AG04450 (cell line): ENCODE data around the gene PPIA. TPM values are rescaled to one million over a fixed set of nuclear protein-coding genes. Genes with fewer than 3 reads are reported as not detected.
"Not testable (repeated sequence)": the region's sequence is repeated elsewhere in the genome, so short reads cannot be mapped to it uniquely, and the experiment has no call there.

Experiments
- CTCF ChIA-PET: fragments of 300-600, 350-600 bp; formaldehyde crosslinking; extraction: SDS; loops from one replicate; lab custom pipeline; 2022; ENCODE audit warnings: antibody characterized with exemption, inconsistent platforms; lab: Charles Lee
- POLR2A ChIA-PET: fragments of 350-600 bp; formaldehyde crosslinking; extraction: SDS; loops from one replicate; lab custom pipeline; 2021; ENCODE audit warnings: antibody characterized with exemption, inconsistent platforms; lab: Yijun Ruan, JAX
- DNase-seq: peaks from one replicate; pipeline ENCODE4 v3.0.0-alpha.2; 2011; ENCODE audit warnings: low read depth, low spot score
- H3K27ac ChIP-seq: one replicate; pipeline ENCODE4 v1.5.1; 2012; ENCODE audit warnings: low read depth, low read length, control low read depth
- H3K27me3 ChIP-seq: one replicate; pipeline ENCODE4 v1.6.0; 2012; ENCODE audit warnings: low read length; ENCODE audit not compliant: control insufficient read depth, insufficient read depth
- H3K4me3 ChIP-seq: 2 replicates; pipeline ENCODE4 v1.5.1; 2011; ENCODE audit warnings: mild to moderate bottlenecking, low read depth, low read length, control low read depth
- H3K9me3 ChIP-seq: 2 replicates; pipeline ENCODE4 v1.5.1; 2012; ENCODE audit warnings: low read length; ENCODE audit not compliant: control insufficient read depth, insufficient read depth
- polyA plus RNA-seq: library from polyadenylated mRNA; depleted of rRNA; stranded (reverse); fragments of >200 nt; gene quantifications from 2 replicates; pipeline ENCODE4 v1.2.3, GENCODE V29; 2011
- TF ChIP-seq, protein P1 (sequence below): IDR thresholded peaks from 2 replicates; pipeline ENCODE4 v1.5.1; 2011; ENCODE audit warnings: low read depth, low read length, control low read depth, inconsistent platforms

The PPIA gene
- polyA plus RNA-seq, 1 experiment = 5,100 TPM

DNA sequence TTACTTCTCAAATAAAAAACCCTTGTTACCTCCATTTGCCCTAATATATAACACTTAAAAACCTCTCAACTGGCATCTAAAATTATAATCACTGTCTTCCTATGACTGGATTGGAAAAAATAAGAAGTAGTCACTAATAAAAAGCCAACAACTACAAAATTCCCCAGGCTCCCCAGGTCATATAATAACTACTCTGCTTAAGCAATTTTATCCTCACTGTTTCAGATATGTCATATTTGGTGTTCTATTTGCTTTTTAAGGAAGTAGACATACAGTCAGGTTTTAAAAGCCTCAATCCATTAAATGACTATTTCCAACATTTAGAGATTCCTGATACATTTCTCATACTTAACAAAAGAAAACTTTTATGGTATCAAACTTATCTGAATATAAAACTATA, 49.0 kb downstream of the PPIA start:
- TF ChIP-seq, protein P1, sequence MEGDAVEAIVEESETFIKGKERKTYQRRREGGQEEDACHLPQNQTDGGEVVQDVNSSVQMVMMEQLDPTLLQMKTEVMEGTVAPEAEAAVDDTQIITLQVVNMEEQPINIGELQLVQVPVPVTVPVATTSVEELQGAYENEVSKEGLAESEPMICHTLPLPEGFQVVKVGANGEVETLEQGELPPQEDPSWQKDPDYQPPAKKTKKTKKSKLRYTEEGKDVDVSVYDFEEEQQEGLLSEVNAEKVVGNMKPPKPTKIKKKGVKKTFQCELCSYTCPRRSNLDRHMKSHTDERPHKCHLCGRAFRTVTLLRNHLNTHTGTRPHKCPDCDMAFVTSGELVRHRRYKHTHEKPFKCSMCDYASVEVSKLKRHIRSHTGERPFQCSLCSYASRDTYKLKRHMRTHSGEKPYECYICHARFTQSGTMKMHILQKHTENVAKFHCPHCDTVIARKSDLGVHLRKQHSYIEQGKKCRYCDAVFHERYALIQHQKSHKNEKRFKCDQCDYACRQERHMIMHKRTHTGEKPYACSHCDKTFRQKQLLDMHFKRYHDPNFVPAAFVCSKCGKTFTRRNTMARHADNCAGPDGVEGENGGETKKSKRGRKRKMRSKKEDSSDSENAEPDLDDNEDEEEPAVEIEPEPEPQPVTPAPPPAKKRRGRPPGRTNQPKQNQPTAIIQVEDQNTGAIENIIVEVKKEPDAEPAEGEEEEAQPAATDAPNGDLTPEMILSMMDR = no peak
- no peak for DNase-seq
- ChIA-PET POLR2A (interaction anchor here (0.7 kb wide), 1 partner anchor 239 kb away, joined by 3 read pairs; the partner anchor contains the start of gene OGDH), CTCF (interaction anchor here (1.1 to 2.3 kb wide), 3 partner anchors 37 to 273 kb away, joined by 3 to 8 read pairs (median 4); no protein-coding TSS in a partner anchor)
- H3K27me3 ChIP-seq = no peaks in the 10 kb centered on the region
- no peak overlapping the region for H3K27ac ChIP-seq
- H3K9me3 ChIP-seq = no peaks in the 10 kb centered on the region
- no peak overlapping the region for H3K4me3 ChIP-seq

DNA sequence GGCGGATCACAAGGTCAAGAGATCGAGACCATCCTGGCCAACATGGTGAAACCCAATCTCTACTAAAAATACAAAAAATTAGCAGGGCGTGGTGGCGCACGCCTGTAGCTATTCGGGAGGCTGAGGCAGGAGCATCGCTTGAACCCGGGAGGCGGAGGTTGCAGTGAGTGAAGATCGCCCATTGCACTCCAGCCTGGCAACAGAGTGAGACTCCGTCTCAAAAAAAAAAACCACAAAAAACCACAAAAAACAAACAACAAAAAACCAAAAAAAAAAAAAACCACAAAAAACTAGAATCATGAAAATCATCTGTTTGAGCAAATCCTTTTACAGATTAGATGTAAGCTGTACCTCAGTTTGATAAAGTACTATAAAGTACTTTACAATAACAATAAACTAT, 49.9 kb downstream of the PPIA start:
- H3K27me3 ChIP-seq, DNase-seq, H3K27ac ChIP-seq, H3K9me3 ChIP-seq: not testable (repeated sequence)
- ChIA-PET CTCF (interaction anchor here (0.6 to 2.3 kb wide), 11 partner anchors 11 to 274 kb away, joined by 3 to 10 read pairs (median 3); no protein-coding TSS in a partner anchor), POLR2A (interaction anchor here (0.6 to 1.0 kb wide), 4 partner anchors 10 to 281 kb away, joined by 3 to 4 read pairs (median 4); partner anchors contain the start of gene PURB)
- peak overlapping the region; percentile 80 for H3K4me3 ChIP-seq

DNA sequence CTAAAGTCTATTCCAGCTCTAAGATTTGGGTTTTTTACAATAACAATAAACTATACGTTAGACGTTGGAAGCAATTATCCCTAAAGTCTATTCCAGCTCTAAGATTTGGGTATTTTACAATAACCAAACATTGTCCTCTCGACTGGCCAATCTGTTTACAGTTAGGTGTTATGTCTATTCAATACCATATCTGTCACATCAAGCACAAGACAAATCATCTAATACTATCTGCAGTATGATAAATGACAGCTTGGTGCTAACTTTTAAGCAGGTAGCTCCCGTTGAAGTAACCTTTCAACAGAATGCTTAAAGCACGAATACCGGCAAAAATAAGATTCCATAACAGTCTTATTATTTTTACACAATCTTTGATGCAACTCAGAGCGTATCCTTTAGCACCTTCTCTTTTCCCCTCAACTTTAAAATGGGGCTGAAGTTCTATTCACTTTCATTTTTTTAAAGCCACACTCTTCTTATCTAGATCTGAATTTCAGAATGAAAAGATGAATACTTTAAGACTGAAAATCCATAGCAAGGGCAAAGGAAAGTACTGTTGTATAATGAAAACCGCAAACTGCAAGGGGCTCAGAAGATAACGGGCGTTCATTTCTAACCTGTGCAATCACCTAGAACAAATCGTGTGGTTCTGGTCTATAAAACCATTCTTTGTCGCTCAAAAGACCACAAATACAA, 50.5 kb downstream of the PPIA start:
- TF ChIP-seq, protein P1 = no peak
- ChIA-PET POLR2A (interaction anchor here (0.6 to 1.9 kb wide), 13 partner anchors 9 to 273 kb away, joined by 3 to 6 read pairs (median 3); partner anchors contain the start of genes DDX56, PURB and TMED4), CTCF (interaction anchor here (0.5 to 2.3 kb wide), 17 partner anchors 11 to 289 kb away, joined by 3 to 10 read pairs (median 4); no protein-coding TSS in a partner anchor)
- Histone ChIP-seq H3K27me3 (no peaks in the 10 kb centered on the region), H3K9me3 (no peaks in the 10 kb centered on the region), H3K27ac (peak overlapping the region; percentile 77), H3K4me3 (peak overlapping the region; percentile 80)
- no peak for DNase-seq

DNA sequence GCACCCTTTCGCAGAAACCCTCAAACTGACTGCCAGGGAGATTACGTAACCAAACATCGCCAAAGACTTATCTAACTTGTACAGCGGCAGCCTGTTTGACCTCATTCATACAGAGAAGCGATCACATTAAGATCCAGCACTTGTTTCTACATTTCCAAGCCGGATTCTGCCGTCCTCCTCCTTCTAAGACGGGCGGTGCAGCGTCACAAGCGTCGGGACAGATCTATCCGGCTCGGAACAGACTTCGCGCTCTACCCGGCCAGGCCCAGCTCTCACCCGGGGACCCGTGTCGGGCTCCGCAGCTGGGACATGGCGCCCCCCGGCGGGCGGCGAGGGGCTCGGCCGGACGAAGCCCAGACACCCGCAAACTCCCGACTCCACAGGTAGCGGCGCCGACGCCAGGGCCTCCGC, 51.0 kb downstream of the PPIA start:
- no peaks in the 10 kb centered on the region for H3K27me3 ChIP-seq
- H3K4me3 ChIP-seq = peak overlapping the region; percentile 80
- no peaks in the 10 kb centered on the region for H3K9me3 ChIP-seq
- TF ChIP-seq, protein P1 = peak; percentile 82
- H3K27ac ChIP-seq = peak overlapping the region; percentile 77
- DNase-seq = peak; percentile 53
- POLR2A ChIA-PET = interaction anchor here (0.7 to 1.9 kb wide), 11 partner anchors 19 to 273 kb away, joined by 3 to 6 read pairs (median 3); partner anchors contain the start of genes DDX56, PURB, TBRG4 and TMED4
- CTCF ChIA-PET = interaction anchor here (0.5 to 1.7 kb wide), 10 partner anchors 31 to 288 kb away, joined by 3 to 10 read pairs (median 4); no protein-coding TSS in a partner anchor

DNA sequence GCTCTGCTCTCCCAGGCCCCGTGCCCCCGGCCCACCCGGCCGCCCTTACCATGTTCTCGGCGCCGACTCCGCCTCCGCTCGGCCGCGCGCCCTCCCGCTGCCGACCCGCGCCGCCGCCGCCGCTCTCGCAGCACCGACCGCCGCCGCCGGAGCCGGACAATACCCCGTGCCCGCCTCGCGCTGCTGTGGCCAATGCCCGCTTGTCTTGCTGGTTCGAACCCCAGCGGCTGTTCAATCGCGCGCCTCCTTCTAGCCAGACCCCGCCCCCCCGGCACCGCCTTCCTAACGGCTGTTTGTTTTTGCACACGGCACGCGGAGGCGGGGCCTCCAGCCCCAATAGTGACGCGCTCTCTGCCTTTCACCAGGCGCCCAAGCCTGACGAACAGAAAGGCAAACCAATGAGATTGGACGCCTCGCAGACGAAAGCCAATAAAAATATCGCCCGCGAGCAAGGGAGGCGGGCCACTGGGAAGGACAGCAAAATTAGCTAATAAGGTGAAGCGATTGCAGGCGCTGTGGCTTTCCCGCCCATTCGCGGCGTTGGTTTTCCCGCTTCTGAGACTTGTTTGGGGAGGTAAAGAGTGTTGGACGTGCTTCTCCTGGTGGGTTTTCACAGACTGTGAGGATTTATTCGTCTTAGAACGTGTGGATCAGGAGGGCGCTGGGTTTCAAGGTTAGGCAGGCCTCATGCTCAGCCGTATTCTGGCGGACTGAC, 51.6 kb downstream of the PPIA start, which contains the start of gene H2AZ2:
TSS of gene H2AZ2 (minus strand) at position 168 of the 715 bp plus-strand sequence. CDS start at position 52, 116 bp downstream.
- peak; percentile 99 for DNase-seq
- ChIA-PET POLR2A (interaction anchor here (0.6 to 1.9 kb wide), 14 partner anchors 19 to 274 kb away, joined by 3 to 6 read pairs (median 3); partner anchors contain the start of genes DDX56, PURB, TBRG4 and TMED4), CTCF (interaction anchor here (0.7 to 1.7 kb wide), 9 partner anchors 10 to 288 kb away, joined by 3 to 10 read pairs (median 4); no protein-coding TSS in a partner anchor)
- H3K27ac ChIP-seq = peak within 1 kb of the TSS; percentile 85
- H3K27me3 ChIP-seq = no peaks in the 10 kb centered on the region
- no peaks in the 10 kb centered on the region for H3K9me3 ChIP-seq
- peak within 1 kb of the TSS; percentile 80 for H3K4me3 ChIP-seq
- TF ChIP-seq, protein P1 = no peak
